ENCODE measurements around the gene ADPRS.

ADPRS gene

GRCh38 chr1:36114371-36114770 lies 25.7 kb downstream of the ADPRS start:
- H3K4me1 ChIP-seq (ENCODE audit: insufficient read depth, low read length) = peaks cover 10% of the 10 kb centered on the region; the same call in 1 of the 2 replicates
- no peaks in the 10 kb centered on the region for H3K9me3 ChIP-seq (ENCODE audit: insufficient read depth, low read depth, low read length)
- H3K27ac ChIP-seq (ENCODE audit: low read length) = no peak overlapping the region
- H3K9ac ChIP-seq (ENCODE audit: low read depth, low read length) = no peak overlapping the region
- no peak overlapping the region for H3K4me3 ChIP-seq (ENCODE audit: low read length)
- no peaks in the 10 kb centered on the region for H3K36me3 ChIP-seq (ENCODE audit: insufficient read depth, low read depth, low read length)
- H3K27me3 ChIP-seq (ENCODE audit: insufficient read depth, low read length) = no peaks in the 10 kb centered on the region

- Histone ChIP-seq H3K27ac (ENCODE audit: low read length) (no peak overlapping the region), H3K4me3 (ENCODE audit: low read length) (no peak overlapping the region), H3K9ac (ENCODE audit: low read depth, low read length) (no peak overlapping the region), H3K36me3 (ENCODE audit: insufficient read depth, low read depth, low read length) (no peaks in the 10 kb centered on the region), H3K4me1 (ENCODE audit: insufficient read depth, low read length) (peaks cover 10% of the 10 kb centered on the region; the same call in 1 of the 2 replicates), H3K9me3 (ENCODE audit: insufficient read depth, low read depth, low read length) (no peaks in the 10 kb centered on the region), H3K27me3 (ENCODE audit: insufficient read depth, low read length) (no peaks in the 10 kb centered on the region)
Observed at GRCh38 chr1:36115200-36115669, 26.5 kb downstream of the ADPRS start.

- H3K27me3 ChIP-seq (ENCODE audit: insufficient read depth, low read length) = no peaks in the 10 kb centered on the region
- H3K9ac ChIP-seq (ENCODE audit: low read depth, low read length) = no peak overlapping the region
- no peak overlapping the region for H3K4me3 ChIP-seq (ENCODE audit: low read length)
- no peak overlapping the region for H3K27ac ChIP-seq (ENCODE audit: low read length)
- H3K36me3 ChIP-seq (ENCODE audit: insufficient read depth, low read depth, low read length) = no peaks in the 10 kb centered on the region
- H3K4me1 ChIP-seq (ENCODE audit: insufficient read depth, low read length) = peaks cover 10% of the 10 kb centered on the region; the same call in 1 of the 2 replicates
- H3K9me3 ChIP-seq (ENCODE audit: insufficient read depth, low read depth, low read length) = no peaks in the 10 kb centered on the region
Observed at GRCh38 chr1:36115931-36116330, 27.2 kb downstream of the ADPRS start.

- Histone ChIP-seq H3K4me1 (ENCODE audit: insufficient read depth, low read length) (peaks cover 10% of the 10 kb centered on the region; the same call in 1 of the 2 replicates), H3K36me3 (ENCODE audit: insufficient read depth, low read depth, low read length) (no peaks in the 10 kb centered on the region), H3K9me3 (ENCODE audit: insufficient read depth, low read depth, low read length) (no peaks in the 10 kb centered on the region), H3K4me3 (ENCODE audit: low read length) (no peak overlapping the region), H3K27me3 (ENCODE audit: insufficient read depth, low read length) (peaks cover 2% of the 10 kb centered on the region; the same call in 1 of the 2 replicates), H3K27ac (ENCODE audit: low read length) (no peak overlapping the region), H3K9ac (ENCODE audit: low read depth, low read length) (no peak overlapping the region)
Observed at GRCh38 chr1:36116901-36117300, 28.2 kb downstream of the ADPRS start.

- Histone ChIP-seq H3K4me1 (ENCODE audit: insufficient read depth, low read length) (peaks cover 10% of the 10 kb centered on the region; the same call in 1 of the 2 replicates), H3K27me3 (ENCODE audit: insufficient read depth, low read length) (peaks cover 19% of the 10 kb centered on the region), H3K9me3 (ENCODE audit: insufficient read depth, low read depth, low read length) (no peaks in the 10 kb centered on the region), H3K36me3 (ENCODE audit: insufficient read depth, low read depth, low read length) (no peaks in the 10 kb centered on the region), H3K9ac (ENCODE audit: low read depth, low read length) (no peak overlapping the region), H3K4me3 (ENCODE audit: low read length) (no peak overlapping the region), H3K27ac (ENCODE audit: low read length) (no peak overlapping the region)
Observed at GRCh38 chr1:36118447-36119204, 29.9 kb downstream of the ADPRS start.

GRCh38 chr1:36119456-36119855 lies 30.8 kb downstream of the ADPRS start:
- Histone ChIP-seq H3K9me3 (ENCODE audit: insufficient read depth, low read depth, low read length) (no peaks in the 10 kb centered on the region), H3K4me1 (ENCODE audit: insufficient read depth, low read length) (peaks cover 10% of the 10 kb centered on the region; the same call in 1 of the 2 replicates), H3K27me3 (ENCODE audit: insufficient read depth, low read length) (peaks cover 27% of the 10 kb centered on the region), H3K36me3 (ENCODE audit: insufficient read depth, low read depth, low read length) (no peaks in the 10 kb centered on the region), H3K9ac (ENCODE audit: low read depth, low read length) (no peak overlapping the region), H3K4me3 (ENCODE audit: low read length) (no peak overlapping the region), H3K27ac (ENCODE audit: low read length) (no peak overlapping the region)

GRCh38 chr1:36122062-36123030 lies 33.7 kb downstream of the ADPRS start:
- Histone ChIP-seq H3K36me3 (ENCODE audit: insufficient read depth, low read depth, low read length) (no peaks in the 10 kb centered on the region), H3K27me3 (ENCODE audit: insufficient read depth, low read length) (peaks cover 49% of the 10 kb centered on the region), H3K27ac (ENCODE audit: low read length) (no peak overlapping the region), H3K4me1 (ENCODE audit: insufficient read depth, low read length) (peaks cover 10% of the 10 kb centered on the region; the same call in 1 of the 2 replicates), H3K9ac (ENCODE audit: low read depth, low read length) (no peak overlapping the region), H3K4me3 (ENCODE audit: low read length) (no peak overlapping the region), H3K9me3 (ENCODE audit: insufficient read depth, low read depth, low read length) (no peaks in the 10 kb centered on the region)

GRCh38 chr1:36123356-36123755 lies 34.7 kb downstream of the ADPRS start:
- Histone ChIP-seq H3K36me3 (ENCODE audit: insufficient read depth, low read depth, low read length) (no peaks in the 10 kb centered on the region), H3K9me3 (ENCODE audit: insufficient read depth, low read depth, low read length) (no peaks in the 10 kb centered on the region), H3K4me3 (ENCODE audit: low read length) (no peak overlapping the region), H3K27me3 (ENCODE audit: insufficient read depth, low read length) (peaks cover 49% of the 10 kb centered on the region), H3K27ac (ENCODE audit: low read length) (no peak overlapping the region), H3K4me1 (ENCODE audit: insufficient read depth, low read length) (peaks cover 5% of the 10 kb centered on the region; the same call in 1 of the 2 replicates), H3K9ac (ENCODE audit: low read depth, low read length) (no peak overlapping the region)

- Histone ChIP-seq H3K4me1 (ENCODE audit: insufficient read depth, low read length) (no peaks in the 10 kb centered on the region), H3K36me3 (ENCODE audit: insufficient read depth, low read depth, low read length) (no peaks in the 10 kb centered on the region), H3K27ac (ENCODE audit: low read length) (no peak overlapping the region), H3K27me3 (ENCODE audit: insufficient read depth, low read length) (peaks cover 49% of the 10 kb centered on the region), H3K9ac (ENCODE audit: low read depth, low read length) (no peak overlapping the region), H3K9me3 (ENCODE audit: insufficient read depth, low read depth, low read length) (no peaks in the 10 kb centered on the region), H3K4me3 (ENCODE audit: low read length) (peak overlapping the region; percentile 53; the same call in 1 of the 2 replicates)
Observed at GRCh38 chr1:36124404-36125128, 35.9 kb downstream of the ADPRS start.

- Histone ChIP-seq H3K4me1 (ENCODE audit: insufficient read depth, low read length) (no peaks in the 10 kb centered on the region), H3K27me3 (ENCODE audit: insufficient read depth, low read length) (peaks cover 49% of the 10 kb centered on the region), H3K36me3 (ENCODE audit: insufficient read depth, low read depth, low read length) (no peaks in the 10 kb centered on the region), H3K4me3 (ENCODE audit: low read length) (peak within 1 kb of the TSS; percentile 53; the same call in 1 of the 2 replicates), H3K9ac (ENCODE audit: low read depth, low read length) (no peak within 1 kb of the TSS), H3K9me3 (ENCODE audit: insufficient read depth, low read depth, low read length) (no peaks in the 10 kb centered on the region), H3K27ac (ENCODE audit: low read length) (no peak within 1 kb of the TSS)
Observed at GRCh38 chr1:36125129-36125991, 36.7 kb downstream of the ADPRS start, which contains the start of gene COL8A2. TSS of gene COL8A2 (minus strand) at chr1:36125222. CDS start at chr1:36100242, 24,980 bp downstream.
